ENCODE measurements around the gene SCN1B.

DNA sequence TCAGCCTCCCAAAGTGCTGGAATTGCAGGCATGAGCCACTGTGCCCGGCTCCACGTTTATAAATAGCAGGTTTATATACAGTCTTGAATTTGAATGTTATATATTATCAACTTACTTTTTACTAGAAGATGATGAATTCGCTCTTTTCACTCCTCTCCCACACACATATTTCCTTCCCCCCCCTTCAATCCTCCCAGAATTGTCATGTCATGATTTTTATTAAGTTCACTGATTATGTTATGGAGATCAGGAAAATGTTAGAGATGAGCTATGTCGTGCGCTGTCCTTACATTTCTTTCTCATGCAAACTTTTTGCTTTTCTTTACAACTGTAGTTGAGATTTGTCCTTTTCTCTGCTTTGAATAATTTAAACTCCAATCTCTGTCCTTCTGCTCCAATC, 48.0 kb upstream of the SCN1B start:
- TF ChIP-seq, protein P1, sequence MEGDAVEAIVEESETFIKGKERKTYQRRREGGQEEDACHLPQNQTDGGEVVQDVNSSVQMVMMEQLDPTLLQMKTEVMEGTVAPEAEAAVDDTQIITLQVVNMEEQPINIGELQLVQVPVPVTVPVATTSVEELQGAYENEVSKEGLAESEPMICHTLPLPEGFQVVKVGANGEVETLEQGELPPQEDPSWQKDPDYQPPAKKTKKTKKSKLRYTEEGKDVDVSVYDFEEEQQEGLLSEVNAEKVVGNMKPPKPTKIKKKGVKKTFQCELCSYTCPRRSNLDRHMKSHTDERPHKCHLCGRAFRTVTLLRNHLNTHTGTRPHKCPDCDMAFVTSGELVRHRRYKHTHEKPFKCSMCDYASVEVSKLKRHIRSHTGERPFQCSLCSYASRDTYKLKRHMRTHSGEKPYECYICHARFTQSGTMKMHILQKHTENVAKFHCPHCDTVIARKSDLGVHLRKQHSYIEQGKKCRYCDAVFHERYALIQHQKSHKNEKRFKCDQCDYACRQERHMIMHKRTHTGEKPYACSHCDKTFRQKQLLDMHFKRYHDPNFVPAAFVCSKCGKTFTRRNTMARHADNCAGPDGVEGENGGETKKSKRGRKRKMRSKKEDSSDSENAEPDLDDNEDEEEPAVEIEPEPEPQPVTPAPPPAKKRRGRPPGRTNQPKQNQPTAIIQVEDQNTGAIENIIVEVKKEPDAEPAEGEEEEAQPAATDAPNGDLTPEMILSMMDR (IDR thresholded peaks at IDR 0.05; ENCODE audit: low read length), result no peak
- no peak for TF ChIP-seq EZH2 (optimal IDR thresholded peaks at IDR 0.05; ENCODE audit: low read depth, low read length)
